Breast epithelium (tissue), 3 donors: ENCODE measurements around the gene NRCAM.

Source experiments
- POLR2A ChIP-seq: fragments of 450-650 bp; IDR thresholded peaks from one replicate; pipeline ENCODE4 v1.6.1; 2016; ENCODE audit warnings: antibody characterized with exemption, mild to moderate bottlenecking, moderate library complexity
- POLR2AphosphoS5 ChIP-seq, 3 donors: sonication (generic); formaldehyde crosslinking; IDR thresholded peaks; one replicate each; pipeline ENCODE4 v1.6.1; 2017; ENCODE audit warnings: antibody characterized with exemption in 3 of 3
- TF ChIP-seq, protein P1 (sequence below), 3 donors: fragments of 450-650 bp; IDR thresholded peaks; one replicate each; pipeline ENCODE4 v1.5.1; 2016 to 2017; ENCODE audit warnings: antibody characterized with exemption in 3 of 3, mild to moderate bottlenecking in 3 of 3, moderate library complexity in 3 of 3

DNA sequence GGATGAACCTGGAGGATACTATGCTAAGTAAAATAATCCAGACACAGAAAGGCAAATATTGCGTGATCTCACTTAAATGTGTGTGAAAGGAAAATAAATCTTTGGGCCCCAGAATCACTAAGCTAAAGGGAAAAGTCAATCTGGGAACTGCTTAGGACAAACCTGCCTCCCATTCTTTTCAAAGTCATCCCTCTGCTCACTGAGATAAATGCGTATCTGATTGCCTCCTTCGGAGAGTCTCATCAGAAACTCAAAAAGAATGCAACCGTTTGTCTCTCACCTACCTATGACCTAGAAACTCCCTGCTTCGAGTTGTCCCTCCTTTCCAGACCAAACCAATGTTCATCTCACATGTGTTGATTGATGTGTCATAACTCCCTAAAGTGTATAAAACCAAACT, 286.0 kb downstream of the NRCAM start:
- TF ChIP-seq, protein P1, sequence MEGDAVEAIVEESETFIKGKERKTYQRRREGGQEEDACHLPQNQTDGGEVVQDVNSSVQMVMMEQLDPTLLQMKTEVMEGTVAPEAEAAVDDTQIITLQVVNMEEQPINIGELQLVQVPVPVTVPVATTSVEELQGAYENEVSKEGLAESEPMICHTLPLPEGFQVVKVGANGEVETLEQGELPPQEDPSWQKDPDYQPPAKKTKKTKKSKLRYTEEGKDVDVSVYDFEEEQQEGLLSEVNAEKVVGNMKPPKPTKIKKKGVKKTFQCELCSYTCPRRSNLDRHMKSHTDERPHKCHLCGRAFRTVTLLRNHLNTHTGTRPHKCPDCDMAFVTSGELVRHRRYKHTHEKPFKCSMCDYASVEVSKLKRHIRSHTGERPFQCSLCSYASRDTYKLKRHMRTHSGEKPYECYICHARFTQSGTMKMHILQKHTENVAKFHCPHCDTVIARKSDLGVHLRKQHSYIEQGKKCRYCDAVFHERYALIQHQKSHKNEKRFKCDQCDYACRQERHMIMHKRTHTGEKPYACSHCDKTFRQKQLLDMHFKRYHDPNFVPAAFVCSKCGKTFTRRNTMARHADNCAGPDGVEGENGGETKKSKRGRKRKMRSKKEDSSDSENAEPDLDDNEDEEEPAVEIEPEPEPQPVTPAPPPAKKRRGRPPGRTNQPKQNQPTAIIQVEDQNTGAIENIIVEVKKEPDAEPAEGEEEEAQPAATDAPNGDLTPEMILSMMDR (IDR thresholded peaks at IDR 0.05), result no peak
- TF ChIP-seq POLR2A, result no peak
- TF ChIP-seq POLR2AphosphoS5 (IDR thresholded peaks at IDR 0.05), result no peak
